HepG2 (cell line): Measurements from ENCODE around the gene TNFRSF9. TPM values are rescaled to one million over a fixed set of nuclear protein-coding genes. Genes with fewer than 3 reads are reported as not detected.

Experiments used
- ATAC-seq: fragments of 200-7000 bp; cut with Tn5 transposase; 3 replicates; pipeline ENCODE4 v1.9.1; 2020; ENCODE audit warnings: mild to moderate bottlenecking, moderate library complexity
- BruUV-seq: library from RNA; stranded (reverse); fragments of 400-500 nt; replicated peaks from 2 replicates; lab custom pipeline; 2021; lab: Mats Ljungman, UMichigan
- CTCF ChIA-PET: fragments of 300-600 bp; formaldehyde crosslinking; extraction: SDS; loops from one replicate; lab custom pipeline; 2021; ENCODE audit warnings: low total read pairs, inconsistent platforms, low intra/inter-chr PET ratio; lab: Yijun Ruan, JAX
- POLR2A ChIA-PET: fragments of 350-600 bp; sonication (Branson Sonifier 250); formaldehyde crosslinking; loops from one replicate; lab custom pipeline; 2020; ENCODE audit warnings: antibody characterized with exemption, inconsistent platforms; lab: Yijun Ruan, JAX
- DNase-seq: peaks from one replicate; pipeline ENCODE4 v3.0.0-alpha.2; 2015; ENCODE audit warnings: low spot score
- FAIRE-seq: peaks from 3 replicates; lab custom pipeline; 2011; peaks lifted over from hg19 to GRCh38; lab: Jason Lieb, UNC
- H2AFZ ChIP-seq: one replicate; pipeline ENCODE4 v1.6.1; 2011; ENCODE audit warnings: low read length, inconsistent platforms
- H3K27ac ChIP-seq: fragments of 300-600 bp; 3 replicates; pipeline ENCODE4 v1.8.0; 2011; ENCODE audit warnings: mixed run types, mild to moderate bottlenecking, mixed read lengths, low read length, inconsistent platforms; ENCODE audit not compliant: insufficient read depth; ENCODE audit errors: extremely low read length
- H3K27me3 ChIP-seq, 2 experiments: fragments of 200-600 bp in 1 of 2; 2 replicates in 1 of 2; 3 replicates in 1 of 2; pipeline versions ENCODE4 v1.6.0 to v1.8.0; 2011; ENCODE audit warnings: low read length in 2 of 2, mild to moderate bottlenecking in 2 of 2, moderate library complexity in 2 of 2, inconsistent platforms in 1 of 2; ENCODE audit not compliant: insufficient read depth in 2 of 2, control insufficient read depth in 1 of 2
- H3K36me3 ChIP-seq, 2 experiments: fragments of 200-600 bp in 1 of 2; replicated peaks in 1 of 2; 2 replicates in 1 of 2; 3 replicates in 1 of 2; pipeline versions ENCODE4 v1.5.1 to v1.8.0; 2011; ENCODE audit warnings: low read length in 2 of 2, inconsistent platforms in 1 of 2; ENCODE audit not compliant: insufficient read depth in 2 of 2, control insufficient read depth in 1 of 2
- H3K4me1 ChIP-seq: 2 replicates; pipeline ENCODE4 v1.5.1; 2012; ENCODE audit warnings: low read length, inconsistent platforms; ENCODE audit not compliant: insufficient read depth
- H3K4me2 ChIP-seq: 2 replicates; pipeline ENCODE4 v1.6.0; 2011; ENCODE audit warnings: low read depth, low read length, inconsistent platforms
- H3K4me3 ChIP-seq, 3 experiments: fragments of 200-600 bp in 1 of 3; sonication (generic), shearing (Covaris generic) in 1 of 3; replicated peaks in 1 of 3; 2 replicates each; pipeline ENCODE4 v1.5.1; 2011 to 2016; ENCODE audit warnings: low read length in 3 of 3, inconsistent platforms in 2 of 3, low read depth in 2 of 3, mild to moderate bottlenecking in 2 of 3, control low read depth in 1 of 3, mixed read lengths in 1 of 3; ENCODE audit not compliant: insufficient read depth in 1 of 3
- H3K79me2 ChIP-seq: one replicate; pipeline ENCODE4 v1.6.1; 2011; ENCODE audit warnings: low read length, inconsistent platforms; ENCODE audit not compliant: insufficient read depth
- H3K9ac ChIP-seq: 2 replicates; pipeline ENCODE4 v1.6.0; 2011; ENCODE audit warnings: mild to moderate bottlenecking, low read depth, low read length, inconsistent platforms; ENCODE audit not compliant: insufficient read depth
- H3K9me3 ChIP-seq: 2 replicates; pipeline ENCODE4 v1.5.1; 2012; ENCODE audit warnings: mild to moderate bottlenecking, low read length
- H4K20me1 ChIP-seq: 2 replicates; pipeline ENCODE4 v1.6.0; 2011; ENCODE audit warnings: inconsistent platforms, mild to moderate bottlenecking, low read length, moderate library complexity; ENCODE audit not compliant: insufficient read depth
- ARID4A ChIP-seq: sonication (generic); formaldehyde crosslinking; IDR thresholded peaks from 2 replicates; pipeline ENCODE4 v1.5.0; 2020; ENCODE audit warnings: mild to moderate bottlenecking, missing genetic modification reagents, borderline replicate concordance
- CAMTA2 ChIP-seq: sonication (generic); formaldehyde crosslinking; IDR thresholded peaks from 2 replicates; pipeline ENCODE4 v1.4.0; 2020; ENCODE audit warnings: mild to moderate bottlenecking, missing genetic modification reagents, borderline replicate concordance
- CEBPG ChIP-seq: IDR thresholded peaks from 2 replicates; pipeline ENCODE4 v1.6.1; 2016
- FOXO1 ChIP-seq: sonication (generic); formaldehyde crosslinking; IDR thresholded peaks from 2 replicates; pipeline ENCODE4 v1.4.0; 2020; ENCODE audit warnings: missing genetic modification reagents
- KDM4B ChIP-seq: sonication (generic); formaldehyde crosslinking; IDR thresholded peaks from 2 replicates; pipeline ENCODE4 v1.4.0; 2020; ENCODE audit warnings: missing genetic modification reagents
- LCORL ChIP-seq, 2 experiments: fragments of 450-650 bp in 1 of 2; sonication (generic) in 1 of 2; formaldehyde crosslinking in 1 of 2; IDR thresholded peaks; 2 replicates each; pipeline versions ENCODE4 v1.5.0 to v1.6.1; 2017 to 2020; ENCODE audit warnings: antibody characterized with exemption in 1 of 2, missing genetic modification reagents in 1 of 2
- MYNN ChIP-seq: sonication (generic); formaldehyde crosslinking; IDR thresholded peaks from 2 replicates; pipeline ENCODE4 v1.4.0; 2020; ENCODE audit warnings: mild to moderate bottlenecking, low read depth, missing genetic modification reagents
- POLR2A ChIP-seq, 2 experiments: IDR thresholded peaks; 2 replicates each; pipeline ENCODE4 v1.6.1; 2011; ENCODE audit warnings: low read depth in 2 of 2, low read length in 2 of 2, mild to moderate bottlenecking in 1 of 2, moderate library complexity in 1 of 2; ENCODE audit not compliant: insufficient read depth in 1 of 2
- SALL2 ChIP-seq: sonication (generic); formaldehyde crosslinking; IDR thresholded peaks from 2 replicates; pipeline ENCODE4 v1.8.1; 2023; ENCODE audit warnings: mild to moderate bottlenecking, missing genetic modification reagents, inconsistent platforms
- SIX1 ChIP-seq: sonication (generic); formaldehyde crosslinking; IDR thresholded peaks from 2 replicates; pipeline ENCODE4 v1.4.0; 2020; ENCODE audit warnings: missing genetic modification reagents, borderline replicate concordance
- TP53 ChIP-seq: sonication (generic); formaldehyde crosslinking; conservative IDR thresholded peaks from 2 replicates; pipeline ENCODE4 v1.4.0; 2020; ENCODE audit warnings: missing genetic modification reagents
- ZNF33A ChIP-seq: sonication (generic); formaldehyde crosslinking; IDR thresholded peaks from 2 replicates; pipeline ENCODE4 v1.5.1; 2020; ENCODE audit warnings: missing genetic modification reagents, mild to moderate bottlenecking, moderate library complexity, borderline replicate concordance
- ZNF720 ChIP-seq: sonication (generic); formaldehyde crosslinking; IDR thresholded peaks from 2 replicates; pipeline ENCODE4 v1.4.0; 2020; ENCODE audit warnings: missing genetic modification reagents
- ZNF816 ChIP-seq: sonication (generic); formaldehyde crosslinking; IDR thresholded peaks from 2 replicates; pipeline ENCODE4 v1.8.0; 2022; ENCODE audit warnings: missing genetic modification reagents, mild to moderate bottlenecking, borderline replicate concordance
- WGBS: methylation state at CpG from one replicate; pipeline ENCODE4 v1.1.6; 2017; ENCODE audit warnings: low lambda C conversion rate; 5-methylcytosine and 5-hydroxymethylcytosine counted together
- in situ Hi-C: cut with HindIII; loops from 2 replicates; pipeline ENCODE4 v1.10.0; 2017; ENCODE audit warnings: low pct_unique_long_range_greater_than_20kb; ENCODE audit not compliant: extremely low pct_ligation_motif_present
- intact Hi-C: fragments of 100-400 bp; cut with micrococcal nuclease; formaldehyde crosslinking; loops from one replicate; pipeline ENCODE4 v1.10.0; 2022; ENCODE audit not compliant: unreplicated experiment
- polyA plus RNA-seq, 8 experiments: library from polyadenylated mRNA; depleted of rRNA in 3 of 8; stranded (reverse) in 7 of 8; unstranded in 1 of 8; fragments of >200 nt; fragmentation: Illumina TruSeq in 4 of 8; extraction: Trizol in 4 of 8; gene quantifications; 2 replicates each; pipeline versions ENCODE4 v1.2.1 to v1.2.3, GENCODE V29; 2011 to 2016; ENCODE audit warnings: low read depth in 4 of 8, missing spikeins in 1 of 8, mixed read lengths in 1 of 8; ENCODE audit not compliant: insufficient read depth in 1 of 8
- total RNA-seq, 5 experiments: library from RNA; depleted of rRNA; stranded (reverse); fragments of >200 nt; fragmentation: Illumina TruSeq; extraction: Trizol; gene quantifications; 2 replicates each; pipeline ENCODE4 v1.2.3, GENCODE V29; 2016; ENCODE audit warnings: low read depth in 1 of 5
- TF ChIP-seq, protein P1 (sequence below): sonication (generic); formaldehyde crosslinking; IDR thresholded peaks from 2 replicates; pipeline ENCODE4 v1.4.0; 2020; ENCODE audit warnings: missing genetic modification reagents

TNFRSF9 gene
- total and polyA plus RNA-seq, 2 of the 13 experiments (the other 11 are each of a cell fraction or from before 2014, with no cell fraction given): 0.07 TPM; not detected in 1

DNA sequence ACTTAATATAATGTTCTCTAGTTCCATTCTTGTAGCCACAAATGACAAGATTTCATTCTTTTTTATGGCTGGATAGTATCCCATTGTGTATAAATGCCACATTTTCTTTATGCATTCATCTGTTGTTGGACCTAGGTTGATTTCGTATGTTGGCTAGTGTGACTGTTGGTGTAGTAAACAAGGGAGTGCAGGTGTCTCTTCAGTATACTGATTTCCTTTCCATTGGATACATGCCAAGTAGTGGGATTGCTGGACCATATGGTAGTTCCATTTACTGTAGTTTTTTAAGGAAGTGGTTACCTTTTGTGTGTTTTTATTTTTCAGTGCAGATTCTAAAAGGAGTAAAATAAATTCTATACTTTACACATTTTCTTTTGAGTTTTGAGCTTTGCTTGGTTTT is 26.6 kb upstream of the TNFRSF9 start:
- intact Hi-C loops: no loop called here
- CTCF ChIA-PET: no interaction called here
- no peak for TF ChIP-seq TP53
- TF ChIP-seq ZNF720: no peak
- no peak for TF ChIP-seq KDM4B (CRISPR knock-in tag)
- no peak for TF ChIP-seq POLR2A (IDR thresholded peaks at IDR 0.05; ENCODE audit: insufficient read depth in 1 of 2, low read depth in 2 of 2, low read length in 2 of 2)
- no peak for TF ChIP-seq ARID4A (CRISPR knock-in tag)
- TF ChIP-seq CEBPG (CRISPR knock-in tag): no peak
- no peak for TF ChIP-seq MYNN (CRISPR knock-in tag)
- no peak for TF ChIP-seq FOXO1 (CRISPR knock-in tag)
- no peak for TF ChIP-seq CAMTA2 (CRISPR knock-in tag)
- TF ChIP-seq, protein P1, sequence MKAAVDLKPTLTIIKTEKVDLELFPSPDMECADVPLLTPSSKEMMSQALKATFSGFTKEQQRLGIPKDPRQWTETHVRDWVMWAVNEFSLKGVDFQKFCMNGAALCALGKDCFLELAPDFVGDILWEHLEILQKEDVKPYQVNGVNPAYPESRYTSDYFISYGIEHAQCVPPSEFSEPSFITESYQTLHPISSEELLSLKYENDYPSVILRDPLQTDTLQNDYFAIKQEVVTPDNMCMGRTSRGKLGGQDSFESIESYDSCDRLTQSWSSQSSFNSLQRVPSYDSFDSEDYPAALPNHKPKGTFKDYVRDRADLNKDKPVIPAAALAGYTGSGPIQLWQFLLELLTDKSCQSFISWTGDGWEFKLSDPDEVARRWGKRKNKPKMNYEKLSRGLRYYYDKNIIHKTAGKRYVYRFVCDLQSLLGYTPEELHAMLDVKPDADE: no peak
- TF ChIP-seq ZNF816 (CRISPR knock-in tag): no peak
- no peak for TF ChIP-seq LCORL (IDR thresholded peaks at IDR 0.05)
- TF ChIP-seq LCORL (CRISPR knock-in tag; IDR thresholded peaks at IDR 0.05): no peak
- no peak for TF ChIP-seq SIX1 (CRISPR knock-in tag)
- no peak for TF ChIP-seq ZNF33A (CRISPR knock-in tag)
- no peak for TF ChIP-seq SALL2 (CRISPR knock-in tag)
- Histone ChIP-seq H3K4me2 (peak overlapping the region; percentile 21; the same call in 1 of the 2 replicates), H3K9me3 (no peaks in the 10 kb centered on the region), H3K27ac (no peak overlapping the region), H3K27me3 (no peaks in the 10 kb centered on the region), H3K36me3 (peaks cover 25 to 68% of the 10 kb centered on the region in 2 experiments), H2AFZ (no peak overlapping the region), H3K4me3 (no peak overlapping the region), H4K20me1 (no peaks in the 10 kb centered on the region), H3K4me1 (peaks cover 54% of the 10 kb centered on the region), H3K79me2 (peaks cover 56% of the 10 kb centered on the region), H3K9ac (no peak overlapping the region)
- DNase-seq: no peak
- ATAC-seq: no peak
- in situ Hi-C loops: no loop called here
- POLR2A ChIA-PET: no interaction called here
- WGBS: 76% methylated on average over 1 of the region's 1 CpG
- no TSS peak for BruUV-seq
- FAIRE-seq: no peak
